Loucy (cell line): Measurements from ENCODE around the gene ADCY10.
A peak's percentile ranks its signal among the peaks of the same experiment; 100 is the strongest.

ENCODE experiments used
- H2AFZ ChIP-seq: fragments of 200-600 bp; sonication (generic); 2 replicates; pipeline ENCODE4 v1.6.0; 2016; ENCODE audit warnings: antibody characterized with exemption, mild to moderate bottlenecking, low read length, moderate library complexity
- H3F3A ChIP-seq: fragments of 200-600 bp; 2 replicates; pipeline ENCODE4 v1.6.0; 2016; ENCODE audit warnings: antibody characterized with exemption, low read depth, mild to moderate bottlenecking
- H3K27me3 ChIP-seq: fragments of 200-600 bp; sonication (generic); 2 replicates; pipeline ENCODE4 v1.6.1; 2014; ENCODE audit warnings: low read length, mild to moderate bottlenecking; ENCODE audit not compliant: insufficient read depth, poor library complexity, severe bottlenecking
- H3K36me3 ChIP-seq: fragments of 200-600 bp; sonication (generic); 2 replicates; pipeline ENCODE4 v1.6.1; 2016; ENCODE audit warnings: low read length; ENCODE audit not compliant: insufficient read depth
- H3K4me1 ChIP-seq: fragments of 200-600 bp; sonication (generic); 2 replicates; pipeline ENCODE4 v1.5.1; 2014; ENCODE audit warnings: low read length, mild to moderate bottlenecking; ENCODE audit not compliant: insufficient read depth, poor library complexity, severe bottlenecking
- H3K4me2 ChIP-seq: fragments of 200-600 bp; sonication (generic); 2 replicates; pipeline ENCODE4 v1.6.0; 2014; ENCODE audit warnings: antibody characterized with exemption, low read length, low read depth, mild to moderate bottlenecking; ENCODE audit not compliant: poor library complexity, severe bottlenecking
- H3K4me3 ChIP-seq: fragments of 200-600 bp; sonication (generic); 2 replicates; pipeline ENCODE4 v1.5.1; 2014; ENCODE audit warnings: low read length, mild to moderate bottlenecking, mixed read lengths; ENCODE audit not compliant: poor library complexity, severe bottlenecking
- H3K79me2 ChIP-seq: fragments of 200-600 bp; sonication (generic); 2 replicates; pipeline ENCODE4 v1.6.1; 2014; ENCODE audit warnings: low read length; ENCODE audit not compliant: insufficient read depth
- H3K9ac ChIP-seq: fragments of 200-600 bp; sonication (generic); 2 replicates; pipeline ENCODE4 v1.6.0; 2014; ENCODE audit warnings: mild to moderate bottlenecking, low read depth, low read length, moderate library complexity; ENCODE audit not compliant: poor library complexity, severe bottlenecking
- H3K9me2 ChIP-seq: fragments of 200-600 bp; sonication (generic); replicated peaks from 2 replicates; pipeline ENCODE4 v1.6.1; 2016; ENCODE audit warnings: low read depth, low read length, mixed read lengths
- H3K9me3 ChIP-seq: fragments of 200-600 bp; sonication (generic); 2 replicates; pipeline ENCODE4 v1.6.1; 2014; ENCODE audit warnings: mild to moderate bottlenecking, antibody characterized with exemption, low read length, low read depth; ENCODE audit not compliant: insufficient read depth
- H4K20me1 ChIP-seq: fragments of 200-600 bp; sonication (generic); 2 replicates; pipeline ENCODE4 v1.6.0; 2014; ENCODE audit warnings: antibody characterized with exemption, low read length, mild to moderate bottlenecking; ENCODE audit not compliant: insufficient read depth, poor library complexity, severe bottlenecking
- EZH2phosphoT487 ChIP-seq: fragments of 200-600 bp; IDR thresholded peaks from 2 replicates; pipeline ENCODE4 v1.6.1; 2018; ENCODE audit warnings: antibody characterized with exemption, mild to moderate bottlenecking, moderate library complexity, borderline replicate concordance
- TF ChIP-seq, protein P1 (sequence below): fragments of 200-600 bp; sonication (generic); conservative IDR thresholded peaks from 2 replicates; pipeline ENCODE4 v1.5.1; 2014; ENCODE audit warnings: mild to moderate bottlenecking, antibody characterized with exemption, low read length

ADCY10 gene

GRCh38 chr1:167905182-167905581 lies 8.8 kb downstream of the ADCY10 start:
- H3F3A ChIP-seq: no peaks in the 10 kb centered on the region
- no peaks in the 10 kb centered on the region for H4K20me1 ChIP-seq
- no peak overlapping the region for H3K4me3 ChIP-seq
- H3K9me3 ChIP-seq: peaks cover 16% of the 10 kb centered on the region; the same call in 1 of the 2 replicates
- H3K9ac ChIP-seq: no peak overlapping the region
- H3K4me1 ChIP-seq: peaks cover 8% of the 10 kb centered on the region
- no peaks in the 10 kb centered on the region for H3K27me3 ChIP-seq
- no peaks in the 10 kb centered on the region for H3K36me3 ChIP-seq
- no peak overlapping the region for H3K4me2 ChIP-seq
- H3K9me2 ChIP-seq: no peaks in the 10 kb centered on the region
- TF ChIP-seq, protein P1, sequence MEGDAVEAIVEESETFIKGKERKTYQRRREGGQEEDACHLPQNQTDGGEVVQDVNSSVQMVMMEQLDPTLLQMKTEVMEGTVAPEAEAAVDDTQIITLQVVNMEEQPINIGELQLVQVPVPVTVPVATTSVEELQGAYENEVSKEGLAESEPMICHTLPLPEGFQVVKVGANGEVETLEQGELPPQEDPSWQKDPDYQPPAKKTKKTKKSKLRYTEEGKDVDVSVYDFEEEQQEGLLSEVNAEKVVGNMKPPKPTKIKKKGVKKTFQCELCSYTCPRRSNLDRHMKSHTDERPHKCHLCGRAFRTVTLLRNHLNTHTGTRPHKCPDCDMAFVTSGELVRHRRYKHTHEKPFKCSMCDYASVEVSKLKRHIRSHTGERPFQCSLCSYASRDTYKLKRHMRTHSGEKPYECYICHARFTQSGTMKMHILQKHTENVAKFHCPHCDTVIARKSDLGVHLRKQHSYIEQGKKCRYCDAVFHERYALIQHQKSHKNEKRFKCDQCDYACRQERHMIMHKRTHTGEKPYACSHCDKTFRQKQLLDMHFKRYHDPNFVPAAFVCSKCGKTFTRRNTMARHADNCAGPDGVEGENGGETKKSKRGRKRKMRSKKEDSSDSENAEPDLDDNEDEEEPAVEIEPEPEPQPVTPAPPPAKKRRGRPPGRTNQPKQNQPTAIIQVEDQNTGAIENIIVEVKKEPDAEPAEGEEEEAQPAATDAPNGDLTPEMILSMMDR: no peak
- no peak for TF ChIP-seq EZH2phosphoT487
- H2AFZ ChIP-seq: 0 out of 2 replicates have a peak overlapping the region, but pooled peaks have one; percentile 48
- H3K79me2 ChIP-seq: no peaks in the 10 kb centered on the region

GRCh38 chr1:167904652-167905130 lies 9.2 kb downstream of the ADCY10 start:
- H3K27me3 ChIP-seq: no peaks in the 10 kb centered on the region
- peak overlapping the region; percentile 48; the same call in 1 of the 2 replicates for H2AFZ ChIP-seq
- no peak overlapping the region for H3K4me2 ChIP-seq

GRCh38 chr1:167900907-167901306 lies 13.0 kb downstream of the ADCY10 start:
- Histone ChIP-seq H3K4me2 (no peak overlapping the region), H3K27me3 (no peaks in the 10 kb centered on the region), H3K4me3 (no peak overlapping the region), H3K9me2 (no peaks in the 10 kb centered on the region), H2AFZ (no peak overlapping the region), H3K36me3 (no peaks in the 10 kb centered on the region), H4K20me1 (no peaks in the 10 kb centered on the region), H3K4me1 (peaks cover 8% of the 10 kb centered on the region), H3K79me2 (no peaks in the 10 kb centered on the region), H3F3A (no peaks in the 10 kb centered on the region), H3K9me3 (no peaks in the 10 kb centered on the region), H3K9ac (no peak overlapping the region)
- TF ChIP-seq, protein P1: no peak
- no peak for TF ChIP-seq EZH2phosphoT487

More at GRCh38 chr1:167904652-167905130, 9.2 kb downstream of the ADCY10 start:
- H3K9me2 ChIP-seq: no peaks in the 10 kb centered on the region
- H3K4me1 ChIP-seq: peaks cover 8% of the 10 kb centered on the region
- no peaks in the 10 kb centered on the region for H4K20me1 ChIP-seq
- no peaks in the 10 kb centered on the region for H3K36me3 ChIP-seq
- TF ChIP-seq, protein P1: no peak
- TF ChIP-seq EZH2phosphoT487: no peak
- H3K79me2 ChIP-seq: no peaks in the 10 kb centered on the region
- no peak overlapping the region for H3K9ac ChIP-seq
- H3F3A ChIP-seq: no peaks in the 10 kb centered on the region
- H3K4me3 ChIP-seq: no peak overlapping the region
- peaks cover 11% of the 10 kb centered on the region; the same call in 1 of the 2 replicates for H3K9me3 ChIP-seq
